OCI-LY7 (cell line): Measurements from ENCODE around the gene OSBP.

ENCODE experiments used
- CTCF ChIP-seq: fragments of 200-600 bp; sonication (generic); conservative IDR thresholded peaks from 2 replicates; pipeline ENCODE4 v1.5.1; 2014; ENCODE audit warnings: mild to moderate bottlenecking, antibody characterized with exemption, low read length, moderate library complexity, mixed read lengths
- EZH2phosphoT487 ChIP-seq: fragments of 200-600 bp; sonication (generic); IDR thresholded peaks from 2 replicates; pipeline ENCODE4 v1.6.1; 2018; ENCODE audit warnings: low read depth, borderline replicate concordance, mild to moderate bottlenecking, mixed run types, antibody characterized with exemption, low read length, moderate library complexity, mixed read lengths

- no peak for TF ChIP-seq CTCF
- TF ChIP-seq EZH2phosphoT487: no peak
Observed at GRCh38 chr11:59534676-59535075, 80.9 kb downstream of the OSBP start.
